Brain pericyte (primary cell): ENCODE data around the gene RER1.
"Not testable (repeated sequence)": the region's sequence is repeated elsewhere in the genome, so short reads cannot be mapped to it uniquely, and the experiment has no call there.

Experiments used
- DNase-seq: peaks from one replicate; pipeline ENCODE4 v3.0.0-alpha.2; 2012; ENCODE audit warnings: low read depth, low spot score

RER1 gene

GRCh38 chr1:2427976-2428375, 36.3 kb downstream of the RER1 start:
- no peak for DNase-seq

DNA sequence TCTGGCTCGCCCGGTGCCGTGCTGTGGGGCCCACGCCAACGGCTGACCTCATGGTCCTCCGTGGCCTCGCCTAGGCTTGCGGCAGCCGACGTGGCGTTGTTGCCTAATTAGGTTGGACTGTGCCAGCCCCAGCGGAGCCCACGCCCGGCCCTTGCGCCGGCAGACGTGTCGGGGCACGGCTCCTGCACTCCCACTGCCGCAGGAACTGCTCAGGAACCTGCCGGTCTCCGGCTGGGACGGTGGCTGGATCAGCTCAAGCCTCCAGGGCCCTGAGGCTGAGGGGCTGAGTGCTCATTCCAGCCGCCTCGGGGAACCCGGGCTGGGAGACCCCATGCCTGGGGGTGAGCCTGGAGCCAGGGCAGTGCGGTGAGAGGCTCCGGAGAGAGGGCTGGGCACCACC, 36.8 kb downstream of the RER1 start:
- no peak for DNase-seq

DNA sequence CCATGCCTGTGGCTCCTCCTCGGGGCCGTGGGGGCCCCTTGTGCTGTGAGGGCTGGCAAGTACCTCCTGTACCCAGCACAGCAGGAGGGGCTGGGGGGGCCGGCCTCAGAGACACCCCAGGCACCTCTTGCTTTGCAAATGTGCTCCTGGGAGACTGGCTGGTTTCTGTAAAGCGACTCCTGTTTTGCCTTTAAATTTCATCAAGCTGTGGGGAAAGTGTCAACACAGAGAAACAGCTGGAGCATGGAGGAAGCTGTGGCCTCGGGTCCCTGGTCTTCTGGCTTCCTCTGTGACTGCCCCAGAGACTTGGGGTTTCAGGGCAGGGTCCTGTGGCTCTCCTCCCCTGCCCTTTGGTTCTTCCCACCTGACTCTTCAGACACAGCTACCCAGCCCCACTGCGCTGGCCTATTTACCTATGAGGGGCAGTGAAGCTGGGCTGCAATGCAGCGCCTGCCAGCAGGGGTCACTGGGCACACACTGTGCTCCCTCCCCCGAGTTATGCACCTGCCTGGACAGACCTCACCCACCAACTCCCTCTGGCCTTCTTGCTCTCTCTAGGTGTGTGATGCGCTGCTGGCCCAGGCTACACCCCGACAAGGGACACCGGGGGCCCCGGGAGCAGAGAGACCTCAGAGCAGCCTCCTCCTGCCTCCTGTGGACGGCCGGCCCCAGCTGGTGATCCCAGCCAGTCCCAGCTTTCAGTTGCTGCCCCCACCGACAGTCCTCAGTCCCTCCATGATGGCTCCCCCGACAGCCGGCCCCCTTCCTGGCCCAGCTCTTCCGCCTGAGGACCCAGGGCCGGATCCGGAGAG, 38.3 kb downstream of the RER1 start:
- DNase-seq: no peak

DNA sequence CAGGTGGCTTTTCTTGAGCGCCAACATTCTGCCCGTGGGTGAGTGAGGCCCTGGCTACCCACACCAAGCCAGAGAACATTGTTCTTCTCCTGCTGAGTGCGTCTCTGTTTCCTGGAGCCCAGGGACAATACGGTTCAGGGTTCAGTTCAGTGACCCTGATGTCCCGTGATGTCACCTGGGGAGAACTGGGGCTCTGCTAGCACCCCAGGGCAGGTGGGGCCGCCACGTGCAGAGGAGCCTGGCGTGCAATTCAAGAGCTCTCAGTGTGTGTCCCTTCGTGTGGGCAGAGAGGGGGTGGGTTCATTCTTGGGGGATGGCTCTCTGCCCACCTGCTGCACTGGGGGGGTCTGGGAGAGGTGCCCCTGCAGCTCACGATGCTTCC, 38.9 kb downstream of the RER1 start:
- no peak for DNase-seq

DNA sequence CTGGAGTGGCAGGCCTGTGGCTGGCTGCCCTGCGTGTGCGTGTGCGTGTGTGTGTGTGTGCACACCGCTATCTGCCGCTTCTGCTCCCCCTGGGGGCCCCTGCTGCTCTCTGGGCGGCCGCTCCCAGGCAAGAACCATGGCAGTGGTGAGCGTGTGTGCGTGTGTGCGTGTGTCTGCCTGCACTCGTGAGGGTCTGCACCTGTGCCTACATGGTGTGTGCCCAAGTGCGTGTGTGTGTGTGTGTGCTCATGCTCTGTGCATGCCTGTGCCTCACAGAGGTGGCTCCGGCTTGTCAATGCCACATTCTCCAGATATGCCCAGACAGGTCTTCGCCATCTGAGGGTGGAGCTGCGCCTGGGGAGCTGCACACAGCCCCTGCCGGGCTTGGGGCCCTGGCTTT, 39.5 kb downstream of the RER1 start:
- no peak for DNase-seq

DNA sequence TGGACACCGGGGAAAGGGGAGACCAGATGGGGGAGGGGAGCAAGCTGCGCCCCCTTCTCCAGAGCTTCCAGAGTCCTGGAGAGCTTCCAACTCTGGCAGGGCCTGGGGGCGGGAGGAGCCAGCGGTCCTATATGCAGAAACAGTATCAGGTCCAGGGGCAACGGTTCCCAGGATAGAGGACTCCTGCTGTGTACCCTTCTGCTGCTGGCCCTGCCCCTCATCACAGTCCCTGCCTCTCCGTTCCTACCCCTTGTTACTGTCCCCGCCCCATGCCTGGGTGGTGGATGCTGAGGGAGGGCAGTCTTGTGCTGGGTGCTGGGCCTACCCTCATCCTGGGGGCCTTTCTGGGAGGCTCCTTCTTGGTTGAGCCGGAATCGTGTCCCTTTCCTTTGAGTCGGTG, 39.9 kb downstream of the RER1 start:
- DNase-seq: no peak

- no peak for DNase-seq
These were observed 40.8 kb downstream of the RER1 start for GRCh38 chr1:2432441-2432844.

DNA sequence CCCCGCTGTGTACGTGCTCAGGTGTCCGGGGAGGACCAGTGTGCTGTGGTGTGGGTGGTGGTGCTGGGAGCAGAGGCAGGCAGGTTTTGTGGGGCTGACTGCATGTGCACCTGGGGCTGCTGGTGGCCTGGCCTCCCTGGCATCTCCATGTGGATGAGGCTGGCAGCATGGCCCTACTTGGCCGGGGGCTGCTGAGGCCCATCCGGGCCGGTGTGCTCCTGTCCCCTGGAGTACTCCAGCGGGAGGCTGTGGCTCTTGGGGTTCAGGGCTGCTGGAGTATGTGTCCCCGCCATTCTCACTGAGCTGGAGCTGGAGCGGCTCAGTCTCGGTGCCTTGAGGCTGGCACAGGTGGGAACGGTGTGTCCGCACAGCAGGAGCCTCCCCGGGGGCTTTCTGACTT, 41.6 kb downstream of the RER1 start:
- no peak for DNase-seq

DNA sequence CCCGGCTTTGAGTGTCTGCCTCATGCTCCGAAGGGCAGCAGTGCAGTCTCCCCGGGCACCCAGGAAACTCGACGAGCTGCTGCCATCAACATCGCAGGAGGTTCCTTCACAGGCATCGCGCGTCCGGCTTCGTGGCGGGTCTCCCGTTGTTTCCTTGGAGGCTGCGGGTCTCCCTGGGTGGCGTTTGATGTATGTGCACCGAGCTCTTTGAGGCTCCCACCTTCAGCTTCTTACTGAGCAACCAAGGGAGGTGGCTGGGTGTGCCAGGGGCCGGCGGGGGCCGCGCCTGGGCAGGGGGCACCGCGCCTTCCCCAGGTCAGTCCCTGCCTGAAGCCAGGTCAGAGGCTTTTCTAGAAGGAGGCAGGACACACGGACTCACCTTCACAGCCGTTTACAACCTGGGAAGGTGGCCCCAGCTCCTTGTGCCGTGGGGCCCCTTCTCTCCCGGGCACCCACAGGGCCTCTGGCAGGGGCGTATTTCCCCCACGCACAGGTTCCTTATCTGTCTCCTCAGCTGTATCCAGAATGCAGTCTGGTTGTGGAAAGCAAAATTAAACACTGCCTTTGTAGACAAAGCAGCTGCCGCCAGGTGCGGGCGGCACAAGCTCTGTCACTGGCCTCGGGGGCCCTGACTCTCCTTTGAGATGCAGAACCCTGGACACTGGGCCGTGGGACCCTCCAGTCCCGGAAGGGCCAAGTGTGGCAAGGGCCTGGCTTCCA, 42.5 kb downstream of the RER1 start:
- no peak for DNase-seq

- no peak for DNase-seq
These were observed 43.5 kb downstream of the RER1 start for GRCh38 chr1:2435091-2435490.

DNA sequence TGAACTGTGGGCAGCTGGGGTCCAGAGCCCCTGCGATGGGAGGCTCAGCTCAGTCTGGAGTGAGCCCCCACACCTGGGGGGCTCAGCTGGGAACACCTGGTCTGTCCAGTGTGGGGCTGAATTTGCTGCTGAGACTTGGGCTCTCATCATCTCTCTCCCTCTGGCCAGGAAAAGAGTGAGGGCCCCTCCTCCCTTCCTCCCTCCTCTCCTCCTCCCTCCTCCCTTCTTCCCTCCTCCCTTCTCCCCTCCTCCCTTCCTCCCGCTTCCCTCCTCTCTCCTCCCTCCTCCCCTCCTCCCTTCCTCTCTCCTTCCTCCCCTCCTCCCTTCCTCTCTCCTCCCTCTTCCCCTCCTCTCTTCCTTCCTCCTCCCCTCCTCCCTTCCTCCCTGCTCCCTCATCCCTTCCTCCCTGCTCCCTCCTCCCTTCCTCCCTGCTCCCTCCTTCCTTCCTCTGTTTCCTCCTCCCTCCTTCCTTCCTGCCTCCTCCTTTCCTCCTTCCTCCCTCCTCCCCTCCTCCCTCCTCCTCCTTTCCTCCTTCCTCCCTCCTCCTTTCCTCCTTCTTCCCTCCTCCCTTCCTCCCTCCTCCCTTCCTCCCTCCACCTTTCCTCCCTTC, 44.2 kb downstream of the RER1 start:
- DNase-seq: no peak

- no peak for DNase-seq
These were observed 45.2 kb downstream of the RER1 start for GRCh38 chr1:2436876-2437275.

GRCh38 chr1:2437617-2438016, 46.0 kb downstream of the RER1 start:
- no peak for DNase-seq

- DNase-seq: no peak
These were observed 46.4 kb downstream of the RER1 start for GRCh38 chr1:2438038-2438437.

GRCh38 chr1:2438641-2439040, 47.0 kb downstream of the RER1 start:
- no peak for DNase-seq

DNA sequence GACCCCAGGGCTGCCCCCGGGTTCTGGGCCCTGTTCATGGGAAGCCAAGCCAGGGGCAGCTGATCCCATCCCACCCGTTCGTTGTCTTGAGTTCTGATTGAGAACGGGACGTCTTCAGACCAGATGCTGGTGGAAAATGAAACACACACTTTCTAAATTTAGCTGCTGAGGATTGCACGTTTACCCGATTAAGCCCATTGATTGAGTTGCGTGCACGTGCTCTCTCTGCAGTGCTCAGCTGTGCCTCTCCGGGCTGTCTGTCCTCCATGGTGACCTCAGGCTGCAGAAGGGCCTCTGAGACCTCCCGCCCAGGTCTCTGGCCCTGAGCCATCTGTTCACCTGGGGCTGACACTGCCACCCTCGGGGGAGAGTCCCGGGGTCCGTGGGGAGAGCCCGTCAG, 47.7 kb downstream of the RER1 start:
- no peak for DNase-seq

DNA sequence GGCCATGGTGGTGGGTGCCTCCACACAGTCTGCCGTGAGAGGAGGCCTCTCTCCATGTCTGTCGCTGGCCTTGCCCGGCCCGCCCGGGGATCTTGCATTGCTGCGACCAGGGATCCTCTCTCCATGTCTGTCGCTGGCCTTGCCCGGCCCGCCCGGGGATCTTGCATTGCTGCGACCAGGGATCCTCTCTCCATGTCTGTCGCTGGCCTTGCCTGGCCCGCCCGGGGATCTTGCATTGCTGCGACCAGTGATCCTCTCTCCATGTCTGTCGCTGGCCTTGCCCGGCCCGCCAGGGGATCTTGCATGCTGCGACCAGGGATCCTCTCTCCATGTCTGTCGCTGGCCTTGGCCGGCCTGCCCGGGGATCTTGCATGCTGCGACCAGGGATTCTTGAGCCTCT, 48.7 kb downstream of the RER1 start:
- DNase-seq: not testable (repeated sequence)

GRCh38 chr1:2441746-2442145, 50.1 kb downstream of the RER1 start:
- no peak for DNase-seq

DNA sequence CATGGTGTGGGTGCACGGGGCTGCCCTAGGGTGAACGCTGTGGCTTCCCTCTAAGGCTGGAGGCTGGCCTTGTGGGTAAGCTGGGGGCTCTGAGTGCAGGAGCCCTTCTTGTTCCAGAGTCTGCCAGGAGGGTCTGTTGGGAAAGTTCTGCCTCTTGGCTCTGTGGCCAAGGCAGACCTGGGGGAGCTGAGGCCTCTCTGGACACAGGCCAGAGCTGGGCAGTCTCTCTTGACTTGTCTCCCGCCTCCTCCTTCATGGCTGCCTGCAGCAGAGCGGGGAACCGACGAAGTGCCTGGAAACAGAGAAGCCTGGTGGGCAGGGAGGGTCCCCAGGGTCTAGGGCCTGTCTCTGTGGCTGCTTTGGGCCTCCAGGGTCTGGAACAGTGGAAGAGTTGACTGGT, 51.0 kb downstream of the RER1 start:
- DNase-seq: no peak

DNA sequence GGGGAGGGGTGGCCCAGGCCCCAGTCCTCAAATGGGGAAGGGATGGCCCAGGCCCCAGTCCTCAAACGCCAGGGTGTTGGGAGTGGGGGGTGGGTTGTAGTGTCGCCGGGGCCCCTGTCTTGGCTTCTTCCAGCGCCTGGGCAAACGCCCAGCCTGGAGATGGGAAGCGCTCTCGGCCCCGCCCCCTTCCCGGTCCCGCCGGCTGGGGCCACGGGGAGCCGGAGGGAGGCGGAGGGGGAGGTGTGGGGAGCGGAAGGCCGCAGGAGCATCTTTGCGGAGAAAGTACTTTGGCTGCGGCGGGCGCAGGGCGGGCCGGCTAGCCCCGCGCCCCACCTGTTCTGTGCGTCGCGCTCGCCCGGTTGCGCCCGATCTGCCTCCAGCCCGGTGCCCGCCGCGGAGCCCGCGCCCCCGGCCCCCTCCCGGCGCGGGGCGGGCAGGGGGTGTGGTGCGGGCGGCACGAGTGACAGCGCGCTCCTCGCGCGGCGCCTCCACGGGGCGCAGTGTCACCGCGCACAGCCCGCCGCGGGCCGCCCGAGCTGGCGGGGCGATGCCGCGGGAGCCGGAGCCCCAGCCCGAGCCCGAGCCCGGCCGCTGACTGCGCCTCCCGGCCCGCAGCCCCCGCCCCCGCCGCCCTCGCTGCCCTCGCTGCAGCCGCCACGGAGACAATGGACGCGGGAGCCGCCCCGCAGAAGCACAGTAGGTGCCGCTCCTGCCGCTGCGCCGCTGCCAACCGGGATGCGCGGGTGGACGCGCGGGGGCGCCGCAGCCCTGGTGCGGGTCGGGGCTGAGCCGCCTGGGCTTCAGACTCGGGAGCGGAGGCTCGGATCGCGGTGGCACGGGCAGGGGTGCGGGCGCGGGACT, 51.9 kb downstream of the RER1 start:
- no peak for DNase-seq

- no peak for DNase-seq
These were observed 52.5 kb downstream of the RER1 start for GRCh38 chr1:2444138-2444591.
